ENCODE data around the gene SPN. TPM values are rescaled to one million over a fixed set of nuclear protein-coding genes. Genes with fewer than 3 reads are reported as not detected.

SPN gene
- total and polyA plus RNA-seq, 9 of the 15 experiments (the other 6 are each of a cell fraction or from before 2014, with no cell fraction given), result 24.3 to 225 (median 79.4) TPM

- peak overlapping the region; percentile 14; the same call in 1 of the 2 replicates for H3K4me2 ChIP-seq (ENCODE audit: insufficient read depth, low read length)
- in situ Hi-C loops (cut with MboI), result no loop called here
- FAIRE-seq (peak; percentile 49), ATAC-seq (no peak), DNase-seq (ENCODE audit: extremely low read depth in 1 of 4, low spot score in 3 of 4) (peak in 1 of 4 experiments; percentile 62)
- H3K4me1 ChIP-seq (replicated peaks in 1 of 2; ENCODE audit: control insufficient read depth in 2 of 2, insufficient read depth in 2 of 2, low read length in 2 of 2), result peaks cover 40 to 70% of the 10 kb centered on the region in 2 experiments
- peaks cover 2% of the 10 kb centered on the region; the same call in 1 of the 3 replicates for H3K36me3 ChIP-seq (ENCODE audit: control insufficient read depth, insufficient read depth, low read length)
- H3K9me1 ChIP-seq (ENCODE audit: control insufficient read depth, insufficient read depth, low read length), result no peaks in the 10 kb centered on the region
- no peaks in the 10 kb centered on the region for H3K9me3 ChIP-seq (replicated peaks; ENCODE audit: control insufficient read depth, insufficient read depth, low read depth, low read length)
- H4K20me1 ChIP-seq (replicated peaks; ENCODE audit: control insufficient read depth, insufficient read depth, low read length), result no peaks in the 10 kb centered on the region
- peak overlapping the region in 1 of 2 experiments; percentile 31; a peak in 1 of 4 replicates for H3K9ac ChIP-seq (ENCODE audit: insufficient read depth in 1 of 2, low read depth in 2 of 2, low read length in 2 of 2)
- peak overlapping the region; percentile 79 for H2AFZ ChIP-seq (ENCODE audit: low read depth, low read length)
- 18% methylated on average over 6 of the region's 6 CpGs for WGBS (ENCODE audit: insufficient coverage, low coverage, missing lambda C conversion rate)
- H3K27ac ChIP-seq (ENCODE audit: extremely low read depth, low read depth, low read length), result peak overlapping the region; percentile 61; the same call in 1 of the 3 replicates
- H3K4me3 ChIP-seq, result no peak overlapping the region
- peaks cover 28% of the 10 kb centered on the region for H3K79me2 ChIP-seq (ENCODE audit: control insufficient read depth, insufficient read depth, low read length)
- H3K27me3 ChIP-seq (ENCODE audit: control insufficient read depth in 2 of 2, insufficient read depth in 2 of 2, low read length in 2 of 2), result no peaks in the 10 kb centered on the region
- intact Hi-C loops (cut with micrococcal nuclease), result no loop called here
- BruUV-seq (replicated peaks), result no TSS peak
- ChIA-PET CTCF (ENCODE audit: low intra/inter-chr PET ratio) (no interaction called here), POLR2A (interaction anchor here (0.6 to 1.4 kb wide), 2 partner anchors 21 to 23 kb away, joined by 4 read pairs; no protein-coding TSS in a partner anchor)
- 0 out of 2 replicates have a peak, but pooled peaks have one; percentile 21 for TF ChIP-seq CBFA2T2 (conservative IDR thresholded peaks at IDR 0.05)
- peak; percentile 52; the same call in 1 of the 2 replicates for TF ChIP-seq ARID1B (IDR thresholded peaks at IDR 0.05)
- no peak for TF ChIP-seq EWSR1 (IDR thresholded peaks at IDR 0.05; ENCODE audit: borderline replicate concordance, low read depth, partially characterized antibody)
- peak; percentile 52 for TF ChIP-seq CBFA2T3 (IDR thresholded peaks at IDR 0.05)
- TF ChIP-seq RCOR1 (IDR thresholded peaks at IDR 0.05; ENCODE audit: borderline replicate concordance in 1 of 2, low read depth in 2 of 2, low read length in 2 of 2), result peak in 1 of 2 experiments; percentile 35; a peak in 1 of 4 replicates
- TF ChIP-seq KDM1A (IDR thresholded peaks at IDR 0.05), result peak in 1 of 2 experiments; percentile 38; a peak in 2 of 4 replicates
- TF ChIP-seq ARHGAP35 (IDR thresholded peaks at IDR 0.05; ENCODE audit: partially characterized antibody), result no peak
- peak; percentile 11 for TF ChIP-seq PRDM10 (IDR thresholded peaks at IDR 0.05; ENCODE audit: partially characterized antibody)
- peak; percentile 37; the same call in 1 of the 2 replicates for TF ChIP-seq ZNF592 (IDR thresholded peaks at IDR 0.05)
- TF ChIP-seq ATF3 (IDR thresholded peaks at IDR 0.05), result peak; percentile 77
- no peak for TF ChIP-seq ATF3 (CRISPR knock-in tag; conservative IDR thresholded peaks at IDR 0.05)
- peak; percentile 55; the same call in 1 of the 2 replicates for TF ChIP-seq DPF2 (IDR thresholded peaks at IDR 0.05)
- no peak for TF ChIP-seq SAFB2 (IDR thresholded peaks at IDR 0.05; ENCODE audit: borderline replicate concordance, low read depth, low read length, severe bottlenecking)
Observed at GRCh38 chr16:29658705-29659104, 4.3 kb upstream of the SPN start.
